Smooth muscle cell (in vitro differentiated cells): ENCODE measurements around the gene SLC22A17. TPM values are rescaled to one million over a fixed set of nuclear protein-coding genes. Genes with fewer than 3 reads are reported as not detected.
A peak's percentile ranks its signal among the peaks of the same experiment; 100 is the strongest.

Source experiments
- DNase-seq: peaks from one replicate; lab custom pipeline; 2025; ENCODE audit not compliant: unreplicated experiment; lab: John Stamatoyannopoulos, UW
- H2AFZ ChIP-seq: fragments of 200-600 bp; sonication (generic); 2 replicates; pipeline ENCODE4 v1.6.0; 2016; ENCODE audit warnings: antibody characterized with exemption, low read depth, mild to moderate bottlenecking
- H3F3A ChIP-seq: fragments of 200-600 bp; sonication (generic); 2 replicates; pipeline ENCODE4 v1.6.0; 2017; ENCODE audit warnings: antibody characterized with exemption, low read depth
- H3K27ac ChIP-seq: fragments of 200-600 bp; sonication (generic); 2 replicates; pipeline ENCODE4 v1.5.1; 2016; ENCODE audit warnings: low read depth, mild to moderate bottlenecking
- H3K27me3 ChIP-seq: fragments of 200-600 bp; sonication (generic); 2 replicates; pipeline ENCODE4 v1.6.1; 2016; ENCODE audit warnings: low read depth, mild to moderate bottlenecking
- H3K36me3 ChIP-seq: fragments of 200-600 bp; sonication (generic); 2 replicates; pipeline ENCODE4 v1.5.1; 2016; ENCODE audit warnings: low read depth
- H3K4me1 ChIP-seq: fragments of 200-600 bp; sonication (generic); 2 replicates; pipeline ENCODE4 v1.5.1; 2016; ENCODE audit warnings: low read depth
- H3K4me2 ChIP-seq: fragments of 200-600 bp; sonication (generic); 2 replicates; pipeline ENCODE4 v1.6.0; 2016; ENCODE audit warnings: mild to moderate bottlenecking
- H3K4me3 ChIP-seq: fragments of 200-600 bp; sonication (generic); 2 replicates; pipeline ENCODE4 v1.5.1; 2016; ENCODE audit warnings: mild to moderate bottlenecking
- H3K79me2 ChIP-seq: fragments of 200-600 bp; sonication (generic); 2 replicates; pipeline ENCODE4 v1.6.0; 2016; ENCODE audit warnings: low read depth, mild to moderate bottlenecking
- H3K9ac ChIP-seq: fragments of 200-600 bp; sonication (generic); 2 replicates; pipeline ENCODE4 v1.6.0; 2016; ENCODE audit warnings: low read depth
- H3K9me3 ChIP-seq: fragments of 200-600 bp; sonication (generic); replicated peaks from 2 replicates; pipeline ENCODE4 v1.5.1; 2016; ENCODE audit warnings: low read depth
- H4K20me1 ChIP-seq: fragments of 200-600 bp; sonication (generic); 2 replicates; pipeline ENCODE4 v1.6.0; 2016; ENCODE audit warnings: low read depth
- CTCF ChIP-seq: fragments of 200-600 bp; sonication (generic); IDR thresholded peaks from 2 replicates; pipeline ENCODE4 v1.5.1; 2017; ENCODE audit warnings: borderline replicate concordance, mild to moderate bottlenecking, antibody characterized with exemption; ENCODE audit not compliant: insufficient read depth, poor library complexity, severe bottlenecking
- WGBS: methylation state at CpG from one replicate; pipeline ENCODE4 v1.1.7; 2016; ENCODE audit warnings: low lambda C conversion rate; 5-methylcytosine and 5-hydroxymethylcytosine counted together
- polyA plus RNA-seq: library from polyadenylated mRNA; unstranded; fragments of >200 nt; fragmentation: Nextera tagmentation; extraction: Ambion mirVana; gene quantifications from 2 replicates; pipeline ENCODE4 v1.2.1, GENCODE V29; 2016
- total RNA-seq: library from RNA; depleted of rRNA; stranded (reverse); fragments of >200 nt; gene quantifications from 2 replicates; pipeline ENCODE4 v1.2.3, GENCODE V29; 2014

SLC22A17 gene
- total and polyA plus RNA-seq, 2 experiments from 2014 or later, result 81.0 to 127 TPM

- no peaks in the 10 kb centered on the region for H3K9me3 ChIP-seq
- no peaks in the 10 kb centered on the region for H3F3A ChIP-seq
- no peaks in the 10 kb centered on the region for H4K20me1 ChIP-seq
- H3K4me1 ChIP-seq, result peaks cover 7% of the 10 kb centered on the region
- no peaks in the 10 kb centered on the region for H3K36me3 ChIP-seq
- H3K4me3 ChIP-seq, result no peak overlapping the region
- peak; percentile 91 for TF ChIP-seq CTCF
- no peak overlapping the region for H3K9ac ChIP-seq
- no peaks in the 10 kb centered on the region for H3K79me2 ChIP-seq
- H2AFZ ChIP-seq, result no peak overlapping the region
- no peak overlapping the region for H3K4me2 ChIP-seq
- H3K27me3 ChIP-seq, result no peaks in the 10 kb centered on the region
- WGBS, result 41% methylated on average over 11 of the region's 12 CpGs
- no peak overlapping the region for H3K27ac ChIP-seq
- DNase-seq, result no peak
Measured at GRCh38 chr14:23379366-23380196, 26.9 kb upstream of the SLC22A17 start.

DNA sequence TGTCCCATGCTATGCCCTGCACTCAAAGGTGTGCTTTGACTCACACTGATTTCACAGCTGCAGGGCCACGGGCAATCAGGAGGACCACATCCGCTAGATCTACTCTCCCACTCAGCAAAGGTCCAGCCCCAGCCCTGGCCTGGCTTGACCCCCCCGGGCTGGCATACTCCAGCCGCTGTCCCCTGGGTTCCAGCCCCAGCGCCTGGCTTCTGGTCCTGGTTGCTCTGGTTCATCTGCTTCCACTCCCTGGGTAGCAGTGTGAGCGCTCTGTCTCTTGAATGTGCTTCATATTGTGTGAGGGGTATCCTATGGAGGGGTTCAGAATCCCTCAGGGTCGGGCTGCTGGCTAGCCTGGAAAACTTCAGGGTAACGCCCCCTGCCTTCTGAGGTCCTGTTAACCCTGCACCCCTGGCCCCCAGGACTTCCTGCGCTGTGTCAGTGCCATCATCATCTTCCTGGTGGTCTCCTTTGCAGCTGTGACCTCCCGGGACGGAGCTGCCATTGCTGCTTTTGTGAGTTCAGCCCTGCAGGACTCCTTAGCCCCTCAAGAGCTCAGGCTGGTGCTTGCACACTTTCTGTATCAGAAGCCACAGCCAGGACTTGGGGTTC lies 26.0 kb upstream of the SLC22A17 start:
- no peak overlapping the region for H3K9ac ChIP-seq
- no peaks in the 10 kb centered on the region for H3K79me2 ChIP-seq
- peaks cover 7% of the 10 kb centered on the region for H3K4me1 ChIP-seq
- no peaks in the 10 kb centered on the region for H3K36me3 ChIP-seq
- H3F3A ChIP-seq, result no peaks in the 10 kb centered on the region
- H3K4me3 ChIP-seq, result no peak overlapping the region
- no peaks in the 10 kb centered on the region for H4K20me1 ChIP-seq
- no peak for TF ChIP-seq CTCF
- no peaks in the 10 kb centered on the region for H3K9me3 ChIP-seq
- no peak overlapping the region for H2AFZ ChIP-seq
- WGBS, result 87% methylated on average over 11 of the region's 11 CpGs
- no peaks in the 10 kb centered on the region for H3K27me3 ChIP-seq
- no peak overlapping the region for H3K4me2 ChIP-seq
- no peak overlapping the region for H3K27ac ChIP-seq
- DNase-seq, result no peak

- Histone ChIP-seq H3K4me2 (no peak overlapping the region), H3F3A (no peaks in the 10 kb centered on the region), H3K4me3 (no peak overlapping the region), H3K27ac (no peak overlapping the region), H3K36me3 (no peaks in the 10 kb centered on the region), H2AFZ (no peak overlapping the region), H4K20me1 (no peaks in the 10 kb centered on the region), H3K4me1 (peaks cover 7% of the 10 kb centered on the region), H3K79me2 (no peaks in the 10 kb centered on the region), H3K9ac (no peak overlapping the region), H3K27me3 (no peaks in the 10 kb centered on the region), H3K9me3 (no peaks in the 10 kb centered on the region)
- WGBS, result 88% methylated on average over 14 of the region's 14 CpGs
- no peak for TF ChIP-seq CTCF
- DNase-seq, result no peak
Measured at GRCh38 chr14:23377573-23378563, 25.2 kb upstream of the SLC22A17 start.
